T-cell (primary cell): ENCODE results near the gene PHF12. TPM values are rescaled to one million over a fixed set of nuclear protein-coding genes. Genes with fewer than 3 reads are reported as not detected.

Source experiments
- ATAC-seq, 4 experiments: fragments of 200-7000 bp in 3 of 4; fragments of 150-1000 bp in 1 of 4; cut with Tn5 transposase; replicated peaks in 1 of 4; 1 replicate in 3 of 4; 2 replicates in 1 of 4; pipeline ENCODE4 v1.10.0; 2021; ENCODE audit warnings: moderate library complexity in 3 of 4, mild to moderate bottlenecking in 2 of 4, moderate number of reproducible peaks in 1 of 4
- CTCF ChIA-PET, 2 donors: fragments of 300-600 bp; sonication (Branson Sonifier 250); formaldehyde crosslinking; loops; one replicate each; lab custom pipeline; 2022; ENCODE audit warnings: antibody characterized with exemption in 2 of 2; lab: Charles Lee
- POLR2A ChIA-PET, 2 donors: fragments of 300-600 bp; sonication (Branson Sonifier 250); formaldehyde crosslinking; loops; one replicate each; lab custom pipeline; 2022; ENCODE audit warnings: antibody characterized with exemption in 2 of 2; lab: Charles Lee
- DNase-seq, 35 experiments: peaks; one replicate each; pipeline versions ENCODE4 v3.0.0 to v3.0.0-alpha.2; 2013 to 2023
- H3K27ac ChIP-seq: one replicate; pipeline ENCODE4 v1.5.1; 2013; ENCODE audit warnings: low read length
- H3K27me3 ChIP-seq, 2 experiments: replicated peaks in 1 of 2; 1 replicate in 1 of 2; 2 replicates in 1 of 2; pipeline versions ENCODE4 v1.6.1 to v1.7.0; 2013; ENCODE audit warnings: low read length in 1 of 2, mixed read lengths in 1 of 2; ENCODE audit not compliant: control insufficient read depth in 2 of 2, insufficient read depth in 2 of 2; ENCODE audit errors: extremely low read depth in 1 of 2
- H3K36me3 ChIP-seq, 2 donors: 1 replicate in 1 of 2; 2 replicates in 1 of 2; pipeline versions ENCODE4 v1.6.1 to v1.7.0; 2013; ENCODE audit warnings: low read length in 1 of 2; ENCODE audit not compliant: control insufficient read depth in 2 of 2, insufficient read depth in 1 of 2; ENCODE audit errors: extremely low read depth in 1 of 2
- H3K4me1 ChIP-seq, 2 experiments: 1 replicate in 1 of 2; 2 replicates in 1 of 2; pipeline versions ENCODE4 v1.6.1 to v1.7.0; 2013; ENCODE audit warnings: low read length in 2 of 2, mixed read lengths in 1 of 2; ENCODE audit not compliant: insufficient read depth in 2 of 2, control insufficient read depth in 1 of 2; ENCODE audit errors: extremely low read depth in 1 of 2
- H3K4me3 ChIP-seq, 2 donors: 1 replicate in 1 of 2; 2 replicates in 1 of 2; pipeline versions ENCODE4 v1.5.1 to v1.7.0; 2013; ENCODE audit warnings: mild to moderate bottlenecking in 2 of 2, low read length in 1 of 2, moderate library complexity in 1 of 2; ENCODE audit not compliant: control insufficient read depth in 1 of 2; ENCODE audit errors: extremely low read depth in 1 of 2
- H3K9me3 ChIP-seq: 2 replicates; pipeline ENCODE4 v1.7.0; 2013
- H3K27ac Mint-ChIP-seq, 2 donors: one replicate each; pipeline ENCODE4 v1.8.0; 2020 to 2021; ENCODE audit warnings: mild to moderate bottlenecking in 2 of 2, mixed read lengths in 2 of 2
- H3K27me3 Mint-ChIP-seq, 2 donors: one replicate each; pipeline ENCODE4 v1.8.0; 2021 to 2022; ENCODE audit warnings: mixed read lengths in 2 of 2
- H3K36me3 Mint-ChIP-seq: one replicate; pipeline ENCODE4 v1.8.0; 2021; ENCODE audit warnings: mixed read lengths
- H3K4me1 Mint-ChIP-seq, 3 donors: one replicate each; pipeline ENCODE4 v1.8.0; 2020 to 2022; ENCODE audit warnings: mixed read lengths in 3 of 3, mild to moderate bottlenecking in 1 of 3
- H3K4me3 Mint-ChIP-seq, 3 donors: one replicate each; pipeline ENCODE4 v1.8.0; 2020 to 2022; ENCODE audit warnings: mild to moderate bottlenecking in 3 of 3, mixed read lengths in 3 of 3, moderate library complexity in 3 of 3
- H3K9me3 Mint-ChIP-seq, 3 donors: one replicate each; pipeline ENCODE4 v1.8.0; 2020 to 2022; ENCODE audit warnings: mixed read lengths in 3 of 3
- WGBS: methylation state at CpG from one replicate; pipeline ENCODE4 v1.1.5; 2013; ENCODE audit warnings: missing lambda C conversion rate; ENCODE audit not compliant: insufficient coverage; 5-methylcytosine and 5-hydroxymethylcytosine counted together
- total RNA-seq, 35 experiments: library from RNA in 6 of 35; stranded (reverse) in 6 of 35; fragments of 120-200 nt in 1 of 35; gene quantifications; one replicate each; pipeline versions ENCODE4 v1.2.1 to v1.2.4 and lab custom pipeline; 2013 to 2026

The PHF12 gene
- total RNA-seq, 5 donors from 2014 or later (not counting 1 experiment from before 2014, with no cell fraction given): 121 to 176 (median 123) TPM

GRCh38 chr17:28969706-28970393 lies 18.5 kb upstream of the PHF12 start:
- Histone ChIP-seq H3K4me3 (no peak overlapping the region), H3K36me3 (no peaks in the 10 kb centered on the region), H3K27me3 (peaks cover 0 to 20% of the 10 kb centered on the region in 2 experiments), H3K27ac (no peak overlapping the region), H3K4me1 (peaks cover 0 to 4% of the 10 kb centered on the region in 2 experiments), H3K9me3 (no peaks in the 10 kb centered on the region)
- ChIA-PET POLR2A (interaction anchor here in 1 of 2 donors (0.5 kb wide), 1 partner anchor 273 kb away, joined by 4 read pairs; no protein-coding TSS in a partner anchor), CTCF (interaction anchor here in 1 of 2 donors (0.9 kb wide), 1 partner anchor 146 kb away, joined by 3 read pairs; no protein-coding TSS in a partner anchor)
- Mint-ChIP-seq H3K9me3 (no peaks in the 10 kb centered on the region), H3K27me3 (peaks cover 0 to 6% of the 10 kb centered on the region in 2 donors), H3K4me1 (peaks cover 0 to 2% (median 0%) of the 10 kb centered on the region in 3 donors), H3K4me3 (no peak overlapping the region), H3K36me3 (no peaks in the 10 kb centered on the region), H3K27ac (no peak overlapping the region)
- DNase-seq (no peak), ATAC-seq (no peak)
- 100% methylated on average over 1 of the region's 12 CpGs for WGBS

- Histone ChIP-seq H3K4me3 (no peak overlapping the region), H3K27ac (no peak overlapping the region), H3K4me1 (peaks cover 0 to 4% of the 10 kb centered on the region in 2 experiments), H3K36me3 (no peaks in the 10 kb centered on the region), H3K9me3 (no peaks in the 10 kb centered on the region), H3K27me3 (peaks cover 0 to 26% of the 10 kb centered on the region in 2 experiments)
- Mint-ChIP-seq H3K36me3 (no peaks in the 10 kb centered on the region), H3K4me3 (no peak overlapping the region), H3K9me3 (no peaks in the 10 kb centered on the region), H3K27me3 (peaks cover under 1 to 7% of the 10 kb centered on the region in 2 donors), H3K4me1 (peaks cover 0 to 2% (median 0%) of the 10 kb centered on the region in 3 donors), H3K27ac (no peak overlapping the region)
- no peak for DNase-seq
- no CpG with 5 or more reads among the region's 2 CpGs for WGBS
- no peak for ATAC-seq
- CTCF ChIA-PET: no interaction called here
- POLR2A ChIA-PET: no interaction called here
These were observed 17.6 kb upstream of the PHF12 start for GRCh38 chr17:28968914-28969295.

GRCh38 chr17:28968231-28968913 lies 17.1 kb upstream of the PHF12 start:
- Mint-ChIP-seq H3K27ac (no peak overlapping the region), H3K4me1 (peaks cover 0 to 2% (median 0%) of the 10 kb centered on the region in 3 donors), H3K27me3 (peaks cover 5 to 12% of the 10 kb centered on the region in 2 donors), H3K4me3 (no peak overlapping the region), H3K36me3 (no peaks in the 10 kb centered on the region), H3K9me3 (no peaks in the 10 kb centered on the region)
- H3K9me3 ChIP-seq: no peaks in the 10 kb centered on the region
- H3K4me1 ChIP-seq: peaks cover 0 to 4% of the 10 kb centered on the region in 2 experiments
- CTCF ChIA-PET: interaction anchor here (0.6 to 1.2 kb wide), 4 partner anchors 51 to 149 kb away, joined by 3 read pairs; no protein-coding TSS in a partner anchor
- POLR2A ChIA-PET: no interaction called here
- no peaks in the 10 kb centered on the region for H3K36me3 ChIP-seq
- no peak overlapping the region for H3K4me3 ChIP-seq
- peaks cover 0 to 29% of the 10 kb centered on the region in 2 experiments for H3K27me3 ChIP-seq
- no peak for DNase-seq
- no peak for ATAC-seq
- 67% methylated on average over 1 of the region's 10 CpGs for WGBS
- H3K27ac ChIP-seq: no peak overlapping the region

- H3K4me3 ChIP-seq: no peak overlapping the region
- ATAC-seq: no peak
- Mint-ChIP-seq H3K4me3 (no peak overlapping the region), H3K9me3 (no peaks in the 10 kb centered on the region), H3K27ac (peak overlapping the region in 1 of 2 donors; percentile 22), H3K36me3 (no peaks in the 10 kb centered on the region), H3K4me1 (peaks cover 0 to 2% (median 0%) of the 10 kb centered on the region in 3 donors), H3K27me3 (peaks cover 10 to 16% of the 10 kb centered on the region in 2 donors)
- H3K36me3 ChIP-seq: no peaks in the 10 kb centered on the region
- no peaks in the 10 kb centered on the region for H3K9me3 ChIP-seq
- DNase-seq: no peak
- POLR2A ChIA-PET: no interaction called here
- no peak overlapping the region for H3K27ac ChIP-seq
- 92% methylated on average over 2 of the region's 7 CpGs for WGBS
- CTCF ChIA-PET: interaction anchor here (0.6 to 1.2 kb wide), 3 partner anchors 144 to 150 kb away, joined by 3 read pairs; no protein-coding TSS in a partner anchor
- peaks cover 0 to 4% of the 10 kb centered on the region in 2 experiments for H3K4me1 ChIP-seq
- H3K27me3 ChIP-seq: peaks cover 0 to 29% of the 10 kb centered on the region in 2 experiments
These were observed 16.2 kb upstream of the PHF12 start for GRCh38 chr17:28967221-28968135.

GRCh38 chr17:28963841-28964240 lies 12.5 kb upstream of the PHF12 start:
- no peak for DNase-seq
- H3K27me3 Mint-ChIP-seq: peaks cover 14 to 16% of the 10 kb centered on the region in 2 donors
- H3K4me1 Mint-ChIP-seq: peaks cover 0 to 2% (median 0%) of the 10 kb centered on the region in 3 donors
- H3K36me3 Mint-ChIP-seq: no peaks in the 10 kb centered on the region
- no peak overlapping the region for H3K27ac ChIP-seq
- 75% methylated on average over 6 of the region's 8 CpGs for WGBS
- CTCF ChIA-PET: interaction anchor here (0.8 to 3.6 kb wide), 4 partner anchors 10 to 152 kb away, joined by 3 to 74 read pairs (median 13); no protein-coding TSS in a partner anchor
- no peak for ATAC-seq
- H3K27ac Mint-ChIP-seq: no peak overlapping the region
- H3K9me3 Mint-ChIP-seq: no peaks in the 10 kb centered on the region
- H3K9me3 ChIP-seq: no peaks in the 10 kb centered on the region
- no peak overlapping the region for H3K4me3 ChIP-seq
- no peaks in the 10 kb centered on the region for H3K36me3 ChIP-seq
- no peak overlapping the region for H3K4me3 Mint-ChIP-seq
- peaks cover 0 to 4% of the 10 kb centered on the region in 2 experiments for H3K4me1 ChIP-seq
- POLR2A ChIA-PET: no interaction called here
- peaks cover 0 to 31% of the 10 kb centered on the region in 2 experiments for H3K27me3 ChIP-seq
